Measurements from ENCODE around the gene ELF5. TPM values are rescaled to one million over a fixed set of nuclear protein-coding genes. Genes with fewer than 3 reads are reported as not detected.

The ELF5 gene
- total RNA-seq, 1 experiment from 2014 or later, result 0.61 TPM

GRCh38 chr11:34445956-34446355, 67.6 kb downstream of the ELF5 start:
- Histone ChIP-seq H4K20me1 (ENCODE audit: insufficient read depth) (no peaks in the 10 kb centered on the region), H3K4me3 (no peak overlapping the region), H3K79me2 (ENCODE audit: low read depth) (peaks cover 61% of the 10 kb centered on the region), H3K4me1 (replicated peaks; ENCODE audit: insufficient read depth) (no peaks in the 10 kb centered on the region; the same call in 1 of the 2 replicates), H3K4me2 (no peak overlapping the region), H3K9me3 (ENCODE audit: insufficient read depth, low read depth) (peaks cover 6% of the 10 kb centered on the region; the same call in 1 of the 2 replicates), H3F3A (ENCODE audit: insufficient read depth, low read depth) (no peaks in the 10 kb centered on the region), H2AFZ (no peak overlapping the region), H3K36me3 (ENCODE audit: low read depth) (peaks cover 35% of the 10 kb centered on the region), H3K9me2 (ENCODE audit: insufficient read depth) (no peaks in the 10 kb centered on the region; the same call in 1 of the 2 replicates), H3K27ac (no peak overlapping the region), H3K27me3 (ENCODE audit: insufficient read depth, low read depth) (no peaks in the 10 kb centered on the region)
- TF ChIP-seq EZH2 (IDR thresholded peaks at IDR 0.05; ENCODE audit: low read depth), result no peak
- TF ChIP-seq, protein P1, sequence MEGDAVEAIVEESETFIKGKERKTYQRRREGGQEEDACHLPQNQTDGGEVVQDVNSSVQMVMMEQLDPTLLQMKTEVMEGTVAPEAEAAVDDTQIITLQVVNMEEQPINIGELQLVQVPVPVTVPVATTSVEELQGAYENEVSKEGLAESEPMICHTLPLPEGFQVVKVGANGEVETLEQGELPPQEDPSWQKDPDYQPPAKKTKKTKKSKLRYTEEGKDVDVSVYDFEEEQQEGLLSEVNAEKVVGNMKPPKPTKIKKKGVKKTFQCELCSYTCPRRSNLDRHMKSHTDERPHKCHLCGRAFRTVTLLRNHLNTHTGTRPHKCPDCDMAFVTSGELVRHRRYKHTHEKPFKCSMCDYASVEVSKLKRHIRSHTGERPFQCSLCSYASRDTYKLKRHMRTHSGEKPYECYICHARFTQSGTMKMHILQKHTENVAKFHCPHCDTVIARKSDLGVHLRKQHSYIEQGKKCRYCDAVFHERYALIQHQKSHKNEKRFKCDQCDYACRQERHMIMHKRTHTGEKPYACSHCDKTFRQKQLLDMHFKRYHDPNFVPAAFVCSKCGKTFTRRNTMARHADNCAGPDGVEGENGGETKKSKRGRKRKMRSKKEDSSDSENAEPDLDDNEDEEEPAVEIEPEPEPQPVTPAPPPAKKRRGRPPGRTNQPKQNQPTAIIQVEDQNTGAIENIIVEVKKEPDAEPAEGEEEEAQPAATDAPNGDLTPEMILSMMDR (conservative IDR thresholded peaks at IDR 0.05), result no peak
- peak in 1 of 2 experiments; percentile 34 for DNase-seq
- BruUV-seq (replicated peaks), result no TSS peak
- ChIA-PET POLR2A (ENCODE audit: unreplicated experiment) (no interaction called here), CTCF (interaction anchor here (0.7 kb wide), 1 partner anchor 478 kb away, joined by 3 read pairs; no protein-coding TSS in a partner anchor)
- intact Hi-C loops (cut with micrococcal nuclease; ENCODE audit: unreplicated experiment), result no loop called here

DNA sequence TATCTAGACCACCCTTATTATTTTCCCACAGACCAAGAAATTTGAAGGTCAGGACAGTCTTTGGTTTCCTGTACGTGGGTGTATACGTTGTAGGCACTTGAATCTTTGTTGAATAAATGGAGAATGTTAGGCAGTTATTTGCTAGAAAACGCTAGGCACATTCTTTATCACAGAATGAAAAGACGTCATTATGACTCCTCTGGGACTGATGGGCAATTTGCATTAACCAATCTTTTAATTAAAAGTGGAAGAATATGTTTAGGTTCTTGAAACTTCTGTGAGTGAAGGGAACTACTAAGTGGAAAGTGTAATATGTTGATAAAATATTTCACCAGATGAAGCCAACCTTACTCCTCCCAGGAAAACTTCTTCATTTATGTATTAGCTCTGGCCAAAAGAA, 69.2 kb downstream of the ELF5 start:
- H3F3A ChIP-seq (ENCODE audit: insufficient read depth, low read depth), result no peaks in the 10 kb centered on the region
- intact Hi-C loops (cut with micrococcal nuclease; ENCODE audit: unreplicated experiment), result no loop called here
- no peak overlapping the region for H3K4me2 ChIP-seq
- H3K9me2 ChIP-seq (ENCODE audit: insufficient read depth), result no peaks in the 10 kb centered on the region
- CTCF ChIA-PET, result no interaction called here
- no peak overlapping the region for H3K27ac ChIP-seq
- TF ChIP-seq, protein P1 (conservative IDR thresholded peaks at IDR 0.05), result no peak
- TF ChIP-seq EZH2 (IDR thresholded peaks at IDR 0.05; ENCODE audit: low read depth), result no peak
- H3K27me3 ChIP-seq (ENCODE audit: insufficient read depth, low read depth), result no peaks in the 10 kb centered on the region
- H3K79me2 ChIP-seq (ENCODE audit: low read depth), result peaks cover 76% of the 10 kb centered on the region
- POLR2A ChIA-PET (ENCODE audit: unreplicated experiment), result no interaction called here
- H3K4me3 ChIP-seq, result no peak overlapping the region
- BruUV-seq (replicated peaks), result no TSS peak
- H3K9me3 ChIP-seq (ENCODE audit: insufficient read depth, low read depth), result peaks cover 6% of the 10 kb centered on the region; the same call in 1 of the 2 replicates
- H2AFZ ChIP-seq, result no peak overlapping the region
- peaks cover 9% of the 10 kb centered on the region for H3K4me1 ChIP-seq (replicated peaks; ENCODE audit: insufficient read depth)
- DNase-seq, result no peak
- H3K36me3 ChIP-seq (ENCODE audit: low read depth), result peaks cover 20% of the 10 kb centered on the region
- peaks cover 3% of the 10 kb centered on the region for H4K20me1 ChIP-seq (ENCODE audit: insufficient read depth)

DNA sequence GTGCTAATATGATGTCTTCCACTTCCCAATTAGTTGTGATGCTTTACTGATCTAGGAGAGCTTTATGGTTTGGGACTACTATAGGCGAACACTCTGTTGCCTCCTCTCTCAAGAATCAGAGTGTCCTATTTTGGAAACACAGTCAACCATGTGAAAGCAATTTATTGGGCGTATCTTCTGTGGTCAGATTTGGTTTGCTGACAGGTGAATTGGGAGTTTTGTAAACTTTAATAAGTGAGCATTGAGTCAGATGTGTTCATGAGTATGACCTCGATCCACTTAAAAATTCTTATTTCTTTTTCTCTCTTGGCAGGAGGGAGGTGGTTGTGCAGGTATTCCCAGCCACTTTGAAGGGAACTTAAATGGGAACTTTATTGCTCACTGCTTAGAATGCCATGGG, 70.5 kb downstream of the ELF5 start:
- Histone ChIP-seq H4K20me1 (ENCODE audit: insufficient read depth) (peaks cover 4% of the 10 kb centered on the region), H2AFZ (no peak overlapping the region), H3K36me3 (ENCODE audit: low read depth) (peaks cover 12% of the 10 kb centered on the region; the same call in 1 of the 2 replicates), H3K27ac (no peak overlapping the region), H3F3A (ENCODE audit: insufficient read depth, low read depth) (no peaks in the 10 kb centered on the region), H3K9me3 (ENCODE audit: insufficient read depth, low read depth) (peaks cover 6% of the 10 kb centered on the region; the same call in 1 of the 2 replicates), H3K4me3 (no peak overlapping the region), H3K27me3 (ENCODE audit: insufficient read depth, low read depth) (no peaks in the 10 kb centered on the region), H3K79me2 (ENCODE audit: low read depth) (peaks cover 82% of the 10 kb centered on the region), H3K9me2 (ENCODE audit: insufficient read depth) (no peaks in the 10 kb centered on the region), H3K4me2 (no peak overlapping the region), H3K4me1 (replicated peaks; ENCODE audit: insufficient read depth) (peaks cover 13% of the 10 kb centered on the region)
- no TSS peak for BruUV-seq (replicated peaks)
- intact Hi-C loops (cut with micrococcal nuclease; ENCODE audit: unreplicated experiment), result no loop called here
- TF ChIP-seq EZH2 (IDR thresholded peaks at IDR 0.05; ENCODE audit: low read depth), result no peak
- TF ChIP-seq, protein P1 (conservative IDR thresholded peaks at IDR 0.05), result no peak
- POLR2A ChIA-PET (ENCODE audit: unreplicated experiment), result no interaction called here
- no peak for DNase-seq
- CTCF ChIA-PET, result no interaction called here

Measured in PC-9 (cell line).